Esophagus squamous epithelium (tissue), 5 donors: ENCODE results near the gene TBC1D22B. TPM values are rescaled to one million over a fixed set of nuclear protein-coding genes. Genes with fewer than 3 reads are reported as not detected.

Experiments used
- DNase-seq: peaks from one replicate; lab custom pipeline; 2025; lab: John Stamatoyannopoulos, UW
- H3K27ac ChIP-seq, 4 donors: fragments of 200-600 bp; sonication (generic); one replicate each; pipeline ENCODE4 v1.5.1; 2016 to 2019; ENCODE audit warnings: mild to moderate bottlenecking in 1 of 4
- H3K27me3 ChIP-seq, 4 donors: fragments of 200-600 bp; sonication (generic); 1 replicate in 3 of 4; 2 replicates in 1 of 4; pipeline versions ENCODE4 v1.5.1 to v1.6.0; 2017 to 2021; ENCODE audit warnings: antibody characterized with exemption in 1 of 4
- H3K36me3 ChIP-seq, 3 donors: fragments of 200-600 bp; sonication (generic); one replicate each; pipeline ENCODE4 v1.5.1; 2016 to 2019
- H3K4me1 ChIP-seq, 3 donors: fragments of 200-600 bp; sonication (generic); one replicate each; pipeline ENCODE4 v1.5.1; 2017 to 2019
- H3K4me3 ChIP-seq, 4 donors: fragments of 200-600 bp; sonication (generic); 1 replicate in 3 of 4; 2 replicates in 1 of 4; pipeline ENCODE4 v1.5.1; 2016 to 2019; ENCODE audit warnings: mild to moderate bottlenecking in 2 of 4, moderate library complexity in 1 of 4
- H3K9me3 ChIP-seq, 3 donors: fragments of 200-600 bp; sonication (generic); one replicate each; pipeline ENCODE4 v1.5.1; 2016 to 2019
- POLR2A ChIP-seq, 4 donors: fragments of 450-650 bp; IDR thresholded peaks; one replicate each; pipeline ENCODE4 v1.6.1; 2017; ENCODE audit warnings: antibody characterized with exemption in 4 of 4, mild to moderate bottlenecking in 4 of 4, moderate library complexity in 3 of 4
- WGBS, 2 donors: methylation state at CpG; one replicate each; pipeline ENCODE4 v1.1.5; 2018; 5-methylcytosine and 5-hydroxymethylcytosine counted together
- intact Hi-C: fragments of 100-400 bp; cut with DNase I; formaldehyde crosslinking; loops from one replicate; pipeline ENCODE4 v1.15.0; 2022
- total RNA-seq, 4 donors: library from RNA; depleted of rRNA; stranded (reverse); fragments of >200 nt; gene quantifications; one replicate each; pipeline ENCODE4 v1.1.0, GENCODE V29; 2016
- TF ChIP-seq, protein P1 (sequence below), 6 experiments: fragments of 450-650 bp in 4 of 6; fragments of 200-600 bp in 2 of 6; sonication (generic) in 2 of 6; IDR thresholded peaks; one replicate each; pipeline ENCODE4 v1.5.1; 2016 to 2019; ENCODE audit warnings: antibody characterized with exemption in 6 of 6, mild to moderate bottlenecking in 4 of 6, moderate library complexity in 4 of 6
- donor health status: DM: yes; HTN: yes; CAD: no.

TBC1D22B gene
- total RNA-seq, 4 donors from 2014 or later: 8.7 to 13.2 (median 10.4) TPM

DNA sequence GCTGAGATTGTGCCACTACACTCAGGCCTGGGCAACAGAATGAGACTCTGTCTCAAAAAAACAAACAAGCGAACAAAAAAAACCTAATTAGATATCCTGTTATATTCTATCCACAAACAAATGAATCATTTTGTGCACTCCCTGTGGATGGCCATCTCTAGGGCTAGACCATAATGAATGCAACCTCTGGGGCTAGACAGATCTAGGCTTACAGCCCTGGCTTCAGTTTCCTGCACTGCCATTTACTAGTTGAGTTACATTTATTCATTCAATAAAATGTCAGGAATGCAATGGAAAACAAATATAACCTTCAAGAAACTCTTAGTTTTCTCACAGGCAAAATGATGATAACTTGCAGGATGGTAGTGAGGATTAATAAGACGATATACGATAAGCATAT is 89.6 kb downstream of the TBC1D22B start:
- Histone ChIP-seq H3K4me3 (no peak overlapping the region), H3K27me3 (peaks cover 0 to 3% (median 0%) of the 10 kb centered on the region in 4 donors), H3K9me3 (no peaks in the 10 kb centered on the region), H3K4me1 (peaks cover 0 to 7% (median 0%) of the 10 kb centered on the region in 3 donors), H3K27ac (no peak overlapping the region), H3K36me3 (no peaks in the 10 kb centered on the region)
- TF ChIP-seq, protein P1, sequence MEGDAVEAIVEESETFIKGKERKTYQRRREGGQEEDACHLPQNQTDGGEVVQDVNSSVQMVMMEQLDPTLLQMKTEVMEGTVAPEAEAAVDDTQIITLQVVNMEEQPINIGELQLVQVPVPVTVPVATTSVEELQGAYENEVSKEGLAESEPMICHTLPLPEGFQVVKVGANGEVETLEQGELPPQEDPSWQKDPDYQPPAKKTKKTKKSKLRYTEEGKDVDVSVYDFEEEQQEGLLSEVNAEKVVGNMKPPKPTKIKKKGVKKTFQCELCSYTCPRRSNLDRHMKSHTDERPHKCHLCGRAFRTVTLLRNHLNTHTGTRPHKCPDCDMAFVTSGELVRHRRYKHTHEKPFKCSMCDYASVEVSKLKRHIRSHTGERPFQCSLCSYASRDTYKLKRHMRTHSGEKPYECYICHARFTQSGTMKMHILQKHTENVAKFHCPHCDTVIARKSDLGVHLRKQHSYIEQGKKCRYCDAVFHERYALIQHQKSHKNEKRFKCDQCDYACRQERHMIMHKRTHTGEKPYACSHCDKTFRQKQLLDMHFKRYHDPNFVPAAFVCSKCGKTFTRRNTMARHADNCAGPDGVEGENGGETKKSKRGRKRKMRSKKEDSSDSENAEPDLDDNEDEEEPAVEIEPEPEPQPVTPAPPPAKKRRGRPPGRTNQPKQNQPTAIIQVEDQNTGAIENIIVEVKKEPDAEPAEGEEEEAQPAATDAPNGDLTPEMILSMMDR (IDR thresholded peaks at IDR 0.05): no peak
- no peak for TF ChIP-seq POLR2A (IDR thresholded peaks at IDR 0.05)
- 87 to 95% methylated on average over 3 of the region's 3 CpGs for whole genome bisulfite sequencing, 2 donors
- no peak for DNase-seq
- intact Hi-C loops: no loop called here

DNA sequence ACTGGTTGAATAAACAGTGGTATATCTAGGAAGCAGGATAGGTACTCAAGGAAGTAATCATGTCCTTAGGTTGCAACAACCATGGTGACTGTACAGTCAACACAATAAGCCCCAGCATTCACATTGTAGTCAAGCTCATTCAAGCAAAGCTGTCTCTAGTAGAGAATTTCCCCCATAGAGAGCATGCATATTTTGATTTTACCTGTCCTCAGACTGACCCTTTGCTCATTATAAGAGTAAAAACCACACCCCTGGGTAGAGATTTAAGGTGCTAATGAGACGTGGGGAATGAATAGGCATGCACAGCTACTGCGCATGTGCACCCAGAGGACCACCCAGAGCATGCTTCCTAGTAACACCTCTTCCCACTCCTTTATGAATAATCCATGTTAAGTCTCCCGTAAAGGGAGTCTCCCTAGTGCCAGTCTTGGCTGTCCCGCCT is 90.1 kb downstream of the TBC1D22B start:
- 38 to 56% methylated on average over 4 of the region's 4 CpGs for WGBS, 2 donors
- DNase-seq: no peak
- peaks cover 0 to 3% (median 0%) of the 10 kb centered on the region in 4 donors for H3K27me3 ChIP-seq
- H3K27ac ChIP-seq: peak overlapping the region in 1 of 4 donors; percentile 25
- no peak for TF ChIP-seq POLR2A (IDR thresholded peaks at IDR 0.05)
- TF ChIP-seq, protein P1 (IDR thresholded peaks at IDR 0.05): no peak
- H3K4me1 ChIP-seq: peaks cover 0 to 7% (median 0%) of the 10 kb centered on the region in 3 donors
- H3K4me3 ChIP-seq: no peak overlapping the region
- intact Hi-C loops: no loop called here
- H3K36me3 ChIP-seq: no peaks in the 10 kb centered on the region
- no peaks in the 10 kb centered on the region for H3K9me3 ChIP-seq

DNA sequence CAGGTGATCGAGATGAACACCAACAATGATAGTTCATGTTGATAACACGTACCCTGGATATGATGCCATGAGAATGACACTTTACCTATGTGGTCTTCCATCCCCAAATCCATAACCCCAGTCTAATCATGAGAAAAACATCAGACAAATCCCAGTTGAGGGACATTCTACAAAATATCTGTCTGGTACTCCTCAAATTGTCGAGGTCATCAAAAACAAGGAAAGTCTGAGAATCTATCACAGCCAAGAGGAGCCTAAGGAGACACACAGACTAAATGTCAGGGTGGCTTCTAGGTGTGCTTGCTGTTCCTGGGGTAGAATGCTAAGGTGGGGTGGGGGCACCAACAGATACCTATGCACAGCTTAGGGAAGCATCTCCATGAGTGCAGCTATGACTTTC is 93.5 kb downstream of the TBC1D22B start:
- Histone ChIP-seq H3K27me3 (peaks cover 0 to 3% (median 0%) of the 10 kb centered on the region in 4 donors), H3K27ac (no peak overlapping the region), H3K4me3 (no peak overlapping the region), H3K36me3 (no peaks in the 10 kb centered on the region), H3K4me1 (peaks cover 3 to 30% (median 8%) of the 10 kb centered on the region in 3 donors), H3K9me3 (no peaks in the 10 kb centered on the region)
- intact Hi-C loops: no loop called here
- WGBS, 2 donors: 95 to 96% methylated on average over 3 of the region's 3 CpGs
- no peak for DNase-seq
- no peak for TF ChIP-seq POLR2A (IDR thresholded peaks at IDR 0.05)
- TF ChIP-seq, protein P1 (IDR thresholded peaks at IDR 0.05): no peak

DNA sequence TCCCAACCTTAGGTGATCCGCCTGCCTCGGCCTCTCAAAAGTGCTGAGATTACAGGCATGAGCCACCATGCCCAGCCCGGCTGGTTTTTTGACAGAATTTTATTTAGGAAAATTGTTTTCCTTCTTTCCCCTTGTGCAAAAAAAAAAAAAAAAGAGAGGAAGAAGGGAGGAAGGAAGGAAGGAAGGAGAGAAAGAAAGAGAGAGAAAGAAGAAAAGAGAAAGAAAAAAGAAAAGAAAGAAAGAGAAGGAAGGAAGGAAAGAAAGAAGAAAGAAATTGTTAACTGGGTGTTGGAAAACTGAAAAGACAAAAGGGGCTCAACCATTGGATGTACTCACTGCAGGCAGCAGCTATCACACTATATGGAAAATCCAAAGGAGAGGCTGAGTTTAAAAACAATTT is 94.8 kb downstream of the TBC1D22B start:
- peaks cover 3 to 42% (median 8%) of the 10 kb centered on the region in 3 donors for H3K4me1 ChIP-seq
- DNase-seq: no peak
- no peak overlapping the region for H3K27ac ChIP-seq
- TF ChIP-seq POLR2A (IDR thresholded peaks at IDR 0.05): no peak
- TF ChIP-seq, protein P1 (IDR thresholded peaks at IDR 0.05): no peak
- 92 to 100% methylated on average over 1 to 3 of the region's 3 CpGs for WGBS, 2 donors
- no peaks in the 10 kb centered on the region for H3K27me3 ChIP-seq
- no peaks in the 10 kb centered on the region for H3K9me3 ChIP-seq
- intact Hi-C loops: no loop called here
- H3K36me3 ChIP-seq: no peaks in the 10 kb centered on the region
- no peak overlapping the region for H3K4me3 ChIP-seq

DNA sequence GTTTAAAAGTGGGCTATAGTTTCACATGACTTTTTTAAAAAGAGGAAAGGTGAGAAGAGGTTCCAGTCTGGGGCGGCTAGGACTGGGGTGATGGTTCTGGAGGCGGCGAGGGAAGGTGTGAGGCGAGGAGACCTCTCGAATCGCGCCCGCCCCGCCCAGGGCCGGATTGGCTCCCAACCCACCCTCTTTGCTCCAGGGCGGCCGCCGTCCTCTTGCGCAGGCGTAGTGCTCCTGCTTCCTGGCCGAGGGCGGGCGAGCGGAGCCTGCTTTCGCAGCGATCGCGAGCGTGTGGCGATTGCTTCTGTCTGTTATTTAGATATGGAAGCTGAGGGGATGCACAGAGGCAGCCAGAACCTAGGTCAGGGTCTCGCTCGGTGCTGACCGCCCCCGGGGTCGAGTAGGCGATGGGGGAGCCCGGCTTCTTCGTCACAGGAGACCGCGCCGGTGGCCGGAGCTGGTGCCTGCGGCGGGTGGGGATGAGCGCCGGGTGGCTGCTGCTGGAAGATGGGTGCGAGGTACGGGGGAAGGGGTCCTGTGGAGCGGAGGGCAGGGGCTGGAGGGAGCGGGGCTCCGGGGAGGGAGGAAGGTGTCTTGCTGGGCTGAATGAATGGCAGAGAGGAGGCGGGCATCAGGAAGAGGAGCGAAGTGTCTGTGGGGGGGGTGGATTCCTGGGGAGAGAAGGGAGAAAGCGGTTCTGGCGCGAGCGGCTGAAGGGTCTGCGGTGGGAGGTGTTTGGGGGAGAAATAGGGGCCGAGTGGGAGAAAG is 96.4 kb downstream of the TBC1D22B start, which contains the start of gene RNF8:
RNF8 (plus strand) TSS at position 223 of the 765 bp plus-strand sequence; CDS start at position 405, 182 bp downstream.
- TF ChIP-seq, protein P1 (IDR thresholded peaks at IDR 0.05): no peak
- TF ChIP-seq POLR2A (IDR thresholded peaks at IDR 0.05): peak in 2 of 4 donors; percentile 44 to 58
- H3K27me3 ChIP-seq: no peaks in the 10 kb centered on the region
- 1% methylated on average over 23 to 42 of the region's 54 CpGs for WGBS, 2 donors
- peak; percentile 26 for DNase-seq
- peak within 1 kb of the TSS; percentile 76 to 89 (median 80) for H3K4me3 ChIP-seq
- H3K36me3 ChIP-seq: no peaks in the 10 kb centered on the region
- peaks cover 3 to 35% (median 8%) of the 10 kb centered on the region in 3 donors for H3K4me1 ChIP-seq
- no peaks in the 10 kb centered on the region for H3K9me3 ChIP-seq
- intact Hi-C loops: no loop called here
- peak within 1 kb of the TSS; percentile 67 to 87 (median 82) for H3K27ac ChIP-seq
